Measurements from ENCODE around the gene PARN.

DNA sequence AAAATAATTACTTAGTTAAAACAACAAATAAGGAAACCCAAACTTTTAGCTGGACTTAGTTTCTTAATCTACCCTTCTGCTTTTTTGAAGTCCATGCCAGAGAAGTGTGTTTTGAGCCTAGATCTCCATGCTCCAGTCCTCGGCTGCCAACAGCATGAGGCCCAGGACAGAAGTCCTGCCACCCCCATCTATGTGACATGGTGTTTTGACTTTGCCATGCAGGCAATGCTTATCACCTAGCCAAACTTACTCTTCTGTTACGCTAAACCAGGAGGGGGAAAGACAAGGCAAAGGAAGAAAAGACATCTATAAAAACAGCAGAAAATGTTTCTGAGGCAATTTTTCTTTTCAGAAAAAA lies 119.5 kb downstream of the PARN start:
- no peak for TF ChIP-seq EZH2 (IDR thresholded peaks at IDR 0.05)
- TF ChIP-seq POLR2AphosphoS5 (IDR thresholded peaks at IDR 0.05; ENCODE audit: borderline replicate concordance, low read depth, low read length) = no peak
